ENCODE results near the gene MEF2B.
"Not testable (repeated sequence)": the region's sequence is repeated elsewhere in the genome, so short reads cannot be mapped to it uniquely, and the experiment has no call there.

The MEF2B gene

DNA sequence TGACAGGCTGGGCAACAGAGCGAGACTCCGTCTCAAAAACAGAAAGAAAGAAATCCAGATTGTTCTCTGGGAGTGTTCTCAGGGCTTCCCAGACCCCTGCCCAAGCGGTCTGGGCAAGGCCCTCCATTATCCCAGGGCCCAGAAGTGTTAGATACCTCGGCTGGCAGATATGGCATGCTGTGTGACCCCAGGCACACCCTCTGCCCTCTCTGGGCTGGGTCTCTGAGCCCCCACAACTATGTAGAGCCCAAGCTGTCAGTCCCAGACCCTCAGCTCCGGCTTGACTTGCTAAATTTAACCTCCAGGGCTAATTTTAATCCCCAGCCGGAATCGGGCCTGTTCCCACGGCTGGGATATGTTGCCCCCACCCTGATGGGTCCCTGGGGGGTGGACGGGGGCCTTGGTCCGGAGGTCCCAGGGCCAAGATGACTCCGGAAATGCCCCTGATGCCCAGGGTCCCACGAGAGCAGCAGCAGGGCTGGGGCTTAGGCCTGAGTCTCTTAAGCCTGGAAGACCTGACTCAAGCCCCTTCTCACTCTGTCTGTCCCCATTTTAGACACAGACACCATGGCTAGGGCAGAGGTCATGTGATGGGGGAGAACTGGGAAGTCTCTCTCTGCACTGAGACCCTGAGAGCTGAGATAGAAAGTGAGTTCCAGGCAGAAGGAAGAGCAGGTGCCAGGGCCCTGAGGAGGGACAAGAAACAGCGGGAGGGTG lies 17.2 kb downstream of the MEF2B start:
- Histone ChIP-seq H4K20me1 (ENCODE audit: insufficient read depth, low read length) (no peaks in the 10 kb centered on the region), H3K4me2 (ENCODE audit: insufficient read depth, low read length) (no peak overlapping the region), H3K36me3 (ENCODE audit: insufficient read depth, low read length) (peaks cover 18% of the 10 kb centered on the region), H3K4me1 (ENCODE audit: insufficient read depth, low read length) (no peaks in the 10 kb centered on the region), H3K9ac (ENCODE audit: low read depth, low read length) (no peak overlapping the region), H3K27ac (ENCODE audit: low read length) (no peak overlapping the region), H2AFZ (ENCODE audit: low read depth, low read length) (no peak overlapping the region), H3K4me3 (ENCODE audit: low read depth in 1 of 2, low read length in 2 of 2) (no peak overlapping the region), H3K79me2 (ENCODE audit: insufficient read depth, low read length) (no peaks in the 10 kb centered on the region), H3K27me3 (ENCODE audit: insufficient read depth, low read length, poor library complexity) (no peaks in the 10 kb centered on the region), H3K9me3 (ENCODE audit: insufficient read depth, low read length, severe bottlenecking) (no peaks in the 10 kb centered on the region)
- no peak for ATAC-seq (ENCODE audit: insufficient read depth, low read depth)
- no peak for DNase-seq
- TF ChIP-seq EZH2 (IDR thresholded peaks at IDR 0.05; ENCODE audit: borderline replicate concordance, low read depth, low read length, severe bottlenecking) = no peak
- TF ChIP-seq, protein P1, sequence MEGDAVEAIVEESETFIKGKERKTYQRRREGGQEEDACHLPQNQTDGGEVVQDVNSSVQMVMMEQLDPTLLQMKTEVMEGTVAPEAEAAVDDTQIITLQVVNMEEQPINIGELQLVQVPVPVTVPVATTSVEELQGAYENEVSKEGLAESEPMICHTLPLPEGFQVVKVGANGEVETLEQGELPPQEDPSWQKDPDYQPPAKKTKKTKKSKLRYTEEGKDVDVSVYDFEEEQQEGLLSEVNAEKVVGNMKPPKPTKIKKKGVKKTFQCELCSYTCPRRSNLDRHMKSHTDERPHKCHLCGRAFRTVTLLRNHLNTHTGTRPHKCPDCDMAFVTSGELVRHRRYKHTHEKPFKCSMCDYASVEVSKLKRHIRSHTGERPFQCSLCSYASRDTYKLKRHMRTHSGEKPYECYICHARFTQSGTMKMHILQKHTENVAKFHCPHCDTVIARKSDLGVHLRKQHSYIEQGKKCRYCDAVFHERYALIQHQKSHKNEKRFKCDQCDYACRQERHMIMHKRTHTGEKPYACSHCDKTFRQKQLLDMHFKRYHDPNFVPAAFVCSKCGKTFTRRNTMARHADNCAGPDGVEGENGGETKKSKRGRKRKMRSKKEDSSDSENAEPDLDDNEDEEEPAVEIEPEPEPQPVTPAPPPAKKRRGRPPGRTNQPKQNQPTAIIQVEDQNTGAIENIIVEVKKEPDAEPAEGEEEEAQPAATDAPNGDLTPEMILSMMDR (IDR thresholded peaks at IDR 0.05; ENCODE audit: borderline replicate concordance, extremely low read depth, low read length, poor library complexity, severe bottlenecking) = no peak

DNA sequence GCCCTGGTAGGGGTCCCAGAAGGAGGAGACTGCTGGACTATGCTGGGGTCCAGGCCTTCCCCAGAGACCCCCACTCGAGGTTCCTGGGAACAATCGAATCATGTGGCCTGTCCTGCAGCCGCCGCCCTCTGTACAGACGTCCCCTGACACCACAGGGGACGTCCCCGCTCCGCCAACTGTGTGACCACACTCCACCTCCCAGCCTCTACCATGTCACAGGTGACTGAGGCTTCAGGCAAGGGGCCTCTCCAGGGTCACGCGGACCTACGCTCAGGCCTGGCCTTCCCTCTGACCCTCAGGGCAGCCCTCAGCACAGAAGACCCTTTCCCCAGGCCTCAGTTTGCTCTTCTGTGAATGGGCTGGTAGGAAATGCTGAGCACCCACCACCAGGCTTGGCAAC lies 18.6 kb downstream of the MEF2B start:
- Histone ChIP-seq H3K4me2 (ENCODE audit: insufficient read depth, low read length) (no peak overlapping the region), H2AFZ (ENCODE audit: low read depth, low read length) (no peak overlapping the region), H3K4me1 (ENCODE audit: insufficient read depth, low read length) (no peaks in the 10 kb centered on the region), H3K36me3 (ENCODE audit: insufficient read depth, low read length) (peaks cover 9% of the 10 kb centered on the region), H3K27me3 (ENCODE audit: insufficient read depth, low read length, poor library complexity) (no peaks in the 10 kb centered on the region), H3K79me2 (ENCODE audit: insufficient read depth, low read length) (no peaks in the 10 kb centered on the region), H4K20me1 (ENCODE audit: insufficient read depth, low read length) (no peaks in the 10 kb centered on the region), H3K27ac (ENCODE audit: low read length) (no peak overlapping the region), H3K9me3 (ENCODE audit: insufficient read depth, low read length, severe bottlenecking) (no peaks in the 10 kb centered on the region), H3K9ac (ENCODE audit: low read depth, low read length) (no peak overlapping the region), H3K4me3 (ENCODE audit: low read depth in 1 of 2, low read length in 2 of 2) (no peak overlapping the region)
- DNase-seq (no peak), ATAC-seq (ENCODE audit: insufficient read depth, low read depth) (no peak)
- no peak for TF ChIP-seq EZH2 (IDR thresholded peaks at IDR 0.05; ENCODE audit: borderline replicate concordance, low read depth, low read length, severe bottlenecking)
- TF ChIP-seq, protein P1 (IDR thresholded peaks at IDR 0.05; ENCODE audit: borderline replicate concordance, extremely low read depth, low read length, poor library complexity, severe bottlenecking) = no peak

DNA sequence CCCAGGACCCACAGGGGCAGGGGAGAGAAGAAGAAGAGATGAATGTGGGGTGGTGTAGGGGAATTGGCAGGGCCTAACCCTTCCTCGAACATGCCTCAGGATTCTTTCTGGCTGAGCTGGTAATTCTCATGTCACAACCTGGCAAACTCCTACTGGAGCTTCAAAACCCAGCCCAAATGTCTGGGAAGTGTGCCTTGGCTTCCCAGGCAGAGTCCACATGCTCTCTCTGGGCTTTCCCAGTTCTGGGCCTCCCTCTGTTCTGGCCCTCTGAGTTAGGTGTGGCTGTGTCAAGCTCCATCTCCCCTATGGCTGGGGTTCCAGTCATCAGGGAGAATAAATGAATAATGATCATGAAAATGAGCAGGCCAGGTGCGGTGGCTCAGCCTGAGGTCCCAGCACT lies 20.6 kb downstream of the MEF2B start:
- H3K27ac ChIP-seq (ENCODE audit: low read length) = no peak overlapping the region
- no peaks in the 10 kb centered on the region for H3K9me3 ChIP-seq (ENCODE audit: insufficient read depth, low read length, severe bottlenecking)
- TF ChIP-seq EZH2 (IDR thresholded peaks at IDR 0.05; ENCODE audit: borderline replicate concordance, low read depth, low read length, severe bottlenecking) = no peak
- TF ChIP-seq, protein P1 (IDR thresholded peaks at IDR 0.05; ENCODE audit: borderline replicate concordance, extremely low read depth, low read length, poor library complexity, severe bottlenecking) = no peak
- no peak overlapping the region for H3K9ac ChIP-seq (ENCODE audit: low read depth, low read length)
- no peaks in the 10 kb centered on the region for H3K79me2 ChIP-seq (ENCODE audit: insufficient read depth, low read length)
- no peak for ATAC-seq (ENCODE audit: insufficient read depth, low read depth)
- no peaks in the 10 kb centered on the region for H3K4me1 ChIP-seq (ENCODE audit: insufficient read depth, low read length)
- no peak overlapping the region for H3K4me3 ChIP-seq (ENCODE audit: low read depth in 1 of 2, low read length in 2 of 2)
- no peak overlapping the region for H2AFZ ChIP-seq (ENCODE audit: low read depth, low read length)
- DNase-seq = no peak
- no peaks in the 10 kb centered on the region for H3K27me3 ChIP-seq (ENCODE audit: insufficient read depth, low read length, poor library complexity)
- no peaks in the 10 kb centered on the region for H4K20me1 ChIP-seq (ENCODE audit: insufficient read depth, low read length)
- H3K36me3 ChIP-seq (ENCODE audit: insufficient read depth, low read length) = peaks cover 9% of the 10 kb centered on the region
- no peak overlapping the region for H3K4me2 ChIP-seq (ENCODE audit: insufficient read depth, low read length)

DNA sequence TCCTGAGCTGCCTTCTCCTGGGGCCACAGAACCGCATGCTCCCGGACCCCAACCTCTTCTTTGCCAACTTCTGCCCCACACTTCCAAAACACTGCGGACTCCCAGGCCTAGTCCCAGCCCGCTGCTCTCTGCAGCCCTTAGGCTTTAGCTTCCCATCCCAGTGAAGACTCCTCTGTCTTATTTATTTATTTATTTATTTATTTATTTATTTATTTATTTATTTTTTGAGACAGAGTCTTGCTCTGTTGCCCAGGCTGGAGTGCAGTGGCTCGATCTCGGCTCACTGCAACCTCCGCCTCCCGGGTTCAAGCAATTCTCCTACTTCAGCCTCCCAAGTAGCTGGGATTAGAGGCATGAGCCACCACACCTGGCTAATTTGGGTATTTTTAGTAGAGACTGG lies 21.6 kb downstream of the MEF2B start:
- H4K20me1 ChIP-seq (ENCODE audit: insufficient read depth, low read length); H3K36me3 ChIP-seq (ENCODE audit: insufficient read depth, low read length); H3K4me1 ChIP-seq (ENCODE audit: insufficient read depth, low read length); H3K4me2 ChIP-seq (ENCODE audit: insufficient read depth, low read length); H3K9ac ChIP-seq (ENCODE audit: low read depth, low read length); H3K27ac ChIP-seq (ENCODE audit: low read length); H2AFZ ChIP-seq (ENCODE audit: low read depth, low read length); H3K79me2 ChIP-seq (ENCODE audit: insufficient read depth, low read length); ATAC-seq (ENCODE audit: insufficient read depth, low read depth); H3K27me3 ChIP-seq (ENCODE audit: insufficient read depth, low read length, poor library complexity); DNase-seq; H3K9me3 ChIP-seq (ENCODE audit: insufficient read depth, low read length, severe bottlenecking); H3K4me3 ChIP-seq (ENCODE audit: low read depth in 1 of 2, low read length in 2 of 2): not testable (repeated sequence)
